ENCODE results near the gene SKI. TPM values are rescaled to one million over a fixed set of nuclear protein-coding genes. Genes with fewer than 3 reads are reported as not detected.
A peak's percentile ranks its signal among the peaks of the same experiment; 100 is the strongest.

Gene SKI
- total RNA-seq, 1 experiment from 2014 or later, result 89.5 TPM

GRCh38 chr1:2300851-2301606 is 72.9 kb downstream of the SKI start:
- no peak overlapping the region for H3K4me3 Mint-ChIP-seq

More at GRCh38 chr1:2300851-2301606, 72.9 kb downstream of the SKI start:
- no peak overlapping the region for H3K4ac ChIP-seq (ENCODE audit: low read depth, low read length)
- no peak overlapping the region for H3K4me2 ChIP-seq (ENCODE audit: insufficient read depth, insufficient read length, low read length)
- no peak overlapping the region for H3K23ac ChIP-seq (ENCODE audit: insufficient read length, low read depth, low read length)
- H2BK20ac ChIP-seq (ENCODE audit: low read depth, low read length, poor library complexity, severe bottlenecking), result no peak overlapping the region
- no peak overlapping the region for H4K5ac ChIP-seq (ENCODE audit: insufficient read length, low read depth, low read length)
- H3K27ac ChIP-seq (ENCODE audit: insufficient read length, low read depth, low read length), result no peak overlapping the region
- Mint-ChIP-seq H3K4me1 (peaks cover 5 to 8% of the 10 kb centered on the region in 2 experiments), H3K27ac (peak overlapping the region in 1 of 3 experiments; percentile 68; a peak in 2 of 7 replicates), H3K27me3 (ENCODE audit: low read depth) (no peaks in the 10 kb centered on the region), H3K9me3 (no peaks in the 10 kb centered on the region; a peak in 1 of 5 replicates), H3K36me3 (ENCODE audit: insufficient read depth in 1 of 3, low read depth in 3 of 3) (peaks cover 7 to 30% (median 27%) of the 10 kb centered on the region in 3 experiments; a peak in 6 of 7 replicates)
- H2AK5ac ChIP-seq (ENCODE audit: insufficient read length, low read length), result no peak overlapping the region
- no peak overlapping the region for H2BK12ac ChIP-seq (ENCODE audit: insufficient read length, low read depth, low read length)
- no peak overlapping the region for H2BK5ac ChIP-seq (ENCODE audit: insufficient read length, low read length)
- no peaks in the 10 kb centered on the region for H3K9me3 ChIP-seq (ENCODE audit: control insufficient read depth, low read depth, low read length)
- H2BK120ac ChIP-seq (ENCODE audit: low read depth, low read length, poor library complexity, severe bottlenecking), result no peak overlapping the region
- no peaks in the 10 kb centered on the region for H3K27me3 ChIP-seq (ENCODE audit: insufficient read depth, low read length)
- H3K14ac ChIP-seq (ENCODE audit: insufficient read depth, low read length), result no peak overlapping the region; the same call in 1 of the 2 replicates
- DNase-seq, result no peak
- no peaks in the 10 kb centered on the region for H4K20me1 ChIP-seq (ENCODE audit: control insufficient read depth, insufficient read depth, insufficient read length)
- no peaks in the 10 kb centered on the region for H3K4me1 ChIP-seq (ENCODE audit: insufficient read depth, low read length)
- no peak overlapping the region for H3T11ph ChIP-seq (ENCODE audit: low read length)
- H3K18ac ChIP-seq (ENCODE audit: insufficient read length, low read depth, low read length), result no peak overlapping the region
- H3K56ac ChIP-seq (ENCODE audit: insufficient read length, low read depth, low read length), result no peak overlapping the region
- H4K91ac ChIP-seq (ENCODE audit: insufficient read length, low read depth, low read length), result no peak overlapping the region
- no peak overlapping the region for H2AFZ ChIP-seq (ENCODE audit: low read length)
- TF ChIP-seq, protein P1, sequence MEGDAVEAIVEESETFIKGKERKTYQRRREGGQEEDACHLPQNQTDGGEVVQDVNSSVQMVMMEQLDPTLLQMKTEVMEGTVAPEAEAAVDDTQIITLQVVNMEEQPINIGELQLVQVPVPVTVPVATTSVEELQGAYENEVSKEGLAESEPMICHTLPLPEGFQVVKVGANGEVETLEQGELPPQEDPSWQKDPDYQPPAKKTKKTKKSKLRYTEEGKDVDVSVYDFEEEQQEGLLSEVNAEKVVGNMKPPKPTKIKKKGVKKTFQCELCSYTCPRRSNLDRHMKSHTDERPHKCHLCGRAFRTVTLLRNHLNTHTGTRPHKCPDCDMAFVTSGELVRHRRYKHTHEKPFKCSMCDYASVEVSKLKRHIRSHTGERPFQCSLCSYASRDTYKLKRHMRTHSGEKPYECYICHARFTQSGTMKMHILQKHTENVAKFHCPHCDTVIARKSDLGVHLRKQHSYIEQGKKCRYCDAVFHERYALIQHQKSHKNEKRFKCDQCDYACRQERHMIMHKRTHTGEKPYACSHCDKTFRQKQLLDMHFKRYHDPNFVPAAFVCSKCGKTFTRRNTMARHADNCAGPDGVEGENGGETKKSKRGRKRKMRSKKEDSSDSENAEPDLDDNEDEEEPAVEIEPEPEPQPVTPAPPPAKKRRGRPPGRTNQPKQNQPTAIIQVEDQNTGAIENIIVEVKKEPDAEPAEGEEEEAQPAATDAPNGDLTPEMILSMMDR (conservative IDR thresholded peaks at IDR 0.05), result no peak
- H3K23me2 ChIP-seq (ENCODE audit: insufficient read length, low read depth, low read length, poor library complexity, severe bottlenecking), result no peaks in the 10 kb centered on the region
- no CpG with 5 or more reads among the region's 37 CpGs for WGBS (ENCODE audit: extremely low coverage, insufficient read length, low lambda C conversion rate)
- H3K9ac ChIP-seq (ENCODE audit: extremely low read depth, insufficient read length, low read length), result no peak overlapping the region
- H4K8ac ChIP-seq (replicated peaks; ENCODE audit: insufficient read length, low read depth, low read length), result no peak overlapping the region
- peaks cover 10% of the 10 kb centered on the region for H3K79me1 ChIP-seq (ENCODE audit: insufficient read depth, low read depth, low read length, poor library complexity, severe bottlenecking)
- no peak overlapping the region for H2BK15ac ChIP-seq (ENCODE audit: low read depth, low read length)
- H3K79me2 ChIP-seq (ENCODE audit: insufficient read depth, low read length), result peaks cover 18% of the 10 kb centered on the region; the same call in 1 of the 2 replicates
